Cardiac fibroblast (primary cell): Measurements from ENCODE around the gene PRB2.
"Not testable (repeated sequence)": the region's sequence is repeated elsewhere in the genome, so short reads cannot be mapped to it uniquely, and the experiment has no call there.

Experiments
- DNase-seq, 2 donors: peaks; one replicate each; pipeline versions ENCODE4 v3.0.0 to v3.0.0-alpha.2; 2010; ENCODE audit warnings: low read depth in 2 of 2
- H3K4me3 ChIP-seq, 2 donors: replicated peaks in 1 of 2; 1 replicate in 1 of 2; 2 replicates in 1 of 2; pipeline ENCODE4 v1.5.1; 2011; ENCODE audit warnings: low read depth in 2 of 2, low read length in 2 of 2, mild to moderate bottlenecking in 2 of 2, moderate library complexity in 1 of 2
- CTCF ChIP-seq: IDR thresholded peaks from one replicate; pipeline ENCODE4 v1.5.1; 2011; ENCODE audit warnings: low read depth, mild to moderate bottlenecking, low read length, inconsistent platforms

PRB2 gene

GRCh38 chr12:11397366-11397765, 2.0 kb upstream of the PRB2 start:
- TF ChIP-seq CTCF = no peak
- no peak overlapping the region for H3K4me3 ChIP-seq
- DNase-seq = no peak

DNA sequence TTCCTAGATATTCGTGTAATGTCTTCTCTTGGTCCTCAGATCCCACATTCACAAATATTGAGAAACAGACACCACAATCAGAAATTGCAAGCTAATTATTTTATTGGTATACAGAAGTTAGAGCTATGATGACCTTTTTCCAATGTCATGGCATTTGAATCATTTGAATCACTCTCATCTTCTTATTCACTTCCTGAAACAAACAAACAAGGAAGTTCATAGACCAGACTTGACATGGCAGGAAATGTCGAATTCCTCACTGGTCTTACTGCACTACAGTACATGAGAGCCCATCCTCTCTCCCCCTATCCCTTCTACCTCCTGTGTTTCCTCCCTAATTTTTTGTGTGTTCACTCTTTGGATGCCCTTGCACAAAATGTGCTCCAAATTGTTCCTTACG, 3.9 kb downstream of the PRB2 start:
- H3K4me3 ChIP-seq, DNase-seq: not testable (repeated sequence)

DNA sequence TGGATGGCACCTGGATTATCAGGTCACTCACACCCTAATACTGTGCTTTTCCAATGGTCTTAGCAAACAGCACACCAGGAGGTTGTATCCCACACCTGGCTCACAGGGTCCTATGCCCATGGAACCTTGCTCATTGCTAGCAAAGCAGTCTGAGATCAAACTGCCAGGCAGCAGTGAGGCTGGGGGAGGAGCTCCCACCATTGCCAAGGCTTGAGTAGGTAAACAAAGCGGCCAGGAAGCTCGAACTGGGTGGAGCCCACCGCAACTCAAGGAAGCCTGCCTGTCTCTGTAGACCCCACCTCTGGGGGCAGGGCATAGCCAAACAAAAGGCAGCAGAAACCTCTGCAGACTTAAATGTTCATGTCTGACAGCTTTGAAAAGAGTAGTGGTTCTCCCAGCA, 17.9 kb downstream of the PRB2 start:
- not testable (repeated sequence) for H3K4me3 ChIP-seq, DNase-seq

- no peak overlapping the region for H3K4me3 ChIP-seq
- TF ChIP-seq CTCF = no peak
Measured at GRCh38 chr12:11361151-11361550, 34.2 kb downstream of the PRB2 start.

GRCh38 chr12:11360205-11360883, 35.0 kb downstream of the PRB2 start:
- H3K4me3 ChIP-seq = not testable (repeated sequence)
- peak in 1 of 2 donors; percentile 30 for DNase-seq

More at GRCh38 chr12:11361151-11361550, 34.2 kb downstream of the PRB2 start:
- DNase-seq = no peak

DNA sequence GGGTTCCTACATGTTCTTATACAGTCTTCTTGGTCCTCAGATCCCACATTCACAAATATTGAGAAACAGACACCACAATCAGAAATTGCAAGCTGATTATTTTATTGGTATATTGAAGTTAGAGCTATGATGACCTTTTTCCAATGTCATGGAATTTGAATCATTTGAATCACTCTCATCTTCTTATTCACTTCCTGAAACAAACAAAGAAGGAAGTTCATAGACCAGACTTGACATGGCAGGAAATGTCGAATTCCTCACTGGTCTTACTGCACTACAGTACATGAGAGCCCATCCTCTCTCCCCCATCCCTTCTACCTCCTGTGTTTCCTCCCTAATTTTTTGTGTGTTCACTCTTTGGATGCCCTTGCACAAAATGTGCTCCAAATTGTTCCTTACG, 43.6 kb downstream of the PRB2 start:
- DNase-seq, H3K4me3 ChIP-seq: not testable (repeated sequence)

- DNase-seq = no peak
- no peak overlapping the region for H3K4me3 ChIP-seq
- no peak for TF ChIP-seq CTCF
Measured at GRCh38 chr12:11348439-11348838, 46.9 kb downstream of the PRB2 start.

DNA sequence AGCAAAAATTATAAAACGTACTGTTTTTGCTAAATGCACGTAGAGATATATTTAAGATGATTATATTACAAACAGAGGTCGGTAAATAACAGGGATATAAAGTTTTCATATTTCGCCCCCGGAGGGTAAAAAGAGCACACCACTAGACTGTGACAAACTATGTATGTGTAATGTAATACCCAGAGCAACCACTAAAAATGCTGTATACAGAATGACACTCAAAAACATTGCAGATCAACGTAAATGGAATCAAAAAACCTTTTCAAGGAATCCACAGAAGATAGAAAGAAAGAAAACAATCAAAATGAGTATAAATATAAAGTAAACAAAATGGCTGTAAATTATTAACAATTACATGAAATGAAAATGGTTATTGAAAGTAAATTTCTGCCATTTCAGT, 47.6 kb downstream of the PRB2 start:
- no peak for TF ChIP-seq CTCF
- H3K4me3 ChIP-seq = no peak overlapping the region
- DNase-seq = no peak

DNA sequence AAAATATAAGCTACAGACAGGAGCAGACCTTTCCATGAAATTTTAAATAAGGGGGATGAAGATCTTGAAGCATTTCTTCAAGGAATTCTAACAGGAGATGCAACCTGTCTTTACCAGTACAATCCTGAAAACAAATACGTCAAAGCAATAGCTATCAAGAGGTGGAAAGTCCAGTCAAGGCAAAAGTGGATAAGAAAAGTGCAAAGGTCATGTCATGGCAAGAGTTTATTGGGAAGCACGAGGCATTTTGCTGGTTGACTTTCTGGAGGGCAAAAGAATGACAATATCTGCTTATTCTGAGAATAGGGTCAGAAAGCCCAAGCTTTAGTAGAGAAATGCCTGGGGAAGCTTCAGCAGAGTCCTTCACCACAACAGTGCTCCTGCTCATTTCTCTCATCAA, 50.9 kb downstream of the PRB2 start:
- no peak overlapping the region for H3K4me3 ChIP-seq
- TF ChIP-seq CTCF = no peak
- no peak for DNase-seq
